ENCODE results near the gene SEZ6.
A peak's percentile ranks its signal among the peaks of the same experiment; 100 is the strongest.

The SEZ6 gene, protein sequence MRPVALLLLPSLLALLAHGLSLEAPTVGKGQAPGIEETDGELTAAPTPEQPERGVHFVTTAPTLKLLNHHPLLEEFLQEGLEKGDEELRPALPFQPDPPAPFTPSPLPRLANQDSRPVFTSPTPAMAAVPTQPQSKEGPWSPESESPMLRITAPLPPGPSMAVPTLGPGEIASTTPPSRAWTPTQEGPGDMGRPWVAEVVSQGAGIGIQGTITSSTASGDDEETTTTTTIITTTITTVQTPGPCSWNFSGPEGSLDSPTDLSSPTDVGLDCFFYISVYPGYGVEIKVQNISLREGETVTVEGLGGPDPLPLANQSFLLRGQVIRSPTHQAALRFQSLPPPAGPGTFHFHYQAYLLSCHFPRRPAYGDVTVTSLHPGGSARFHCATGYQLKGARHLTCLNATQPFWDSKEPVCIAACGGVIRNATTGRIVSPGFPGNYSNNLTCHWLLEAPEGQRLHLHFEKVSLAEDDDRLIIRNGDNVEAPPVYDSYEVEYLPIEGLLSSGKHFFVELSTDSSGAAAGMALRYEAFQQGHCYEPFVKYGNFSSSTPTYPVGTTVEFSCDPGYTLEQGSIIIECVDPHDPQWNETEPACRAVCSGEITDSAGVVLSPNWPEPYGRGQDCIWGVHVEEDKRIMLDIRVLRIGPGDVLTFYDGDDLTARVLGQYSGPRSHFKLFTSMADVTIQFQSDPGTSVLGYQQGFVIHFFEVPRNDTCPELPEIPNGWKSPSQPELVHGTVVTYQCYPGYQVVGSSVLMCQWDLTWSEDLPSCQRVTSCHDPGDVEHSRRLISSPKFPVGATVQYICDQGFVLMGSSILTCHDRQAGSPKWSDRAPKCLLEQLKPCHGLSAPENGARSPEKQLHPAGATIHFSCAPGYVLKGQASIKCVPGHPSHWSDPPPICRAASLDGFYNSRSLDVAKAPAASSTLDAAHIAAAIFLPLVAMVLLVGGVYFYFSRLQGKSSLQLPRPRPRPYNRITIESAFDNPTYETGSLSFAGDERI

GRCh38 chr17:29005936-29006511 lies at the start of gene SEZ6:
TSS of gene SEZ6 (minus strand) at chr17:29006033. CDS start at chr17:29005869, 164 bp downstream.
- no peak within 1 kb of the TSS for H3K4me3 ChIP-seq (replicated peaks; ENCODE audit: low read depth, low read length)
- peak; percentile 65 for DNase-seq (ENCODE audit: low read depth)
- TF ChIP-seq CTCF (IDR thresholded peaks at IDR 0.05; ENCODE audit: low read length, missing control alignments): no peak

DNA sequence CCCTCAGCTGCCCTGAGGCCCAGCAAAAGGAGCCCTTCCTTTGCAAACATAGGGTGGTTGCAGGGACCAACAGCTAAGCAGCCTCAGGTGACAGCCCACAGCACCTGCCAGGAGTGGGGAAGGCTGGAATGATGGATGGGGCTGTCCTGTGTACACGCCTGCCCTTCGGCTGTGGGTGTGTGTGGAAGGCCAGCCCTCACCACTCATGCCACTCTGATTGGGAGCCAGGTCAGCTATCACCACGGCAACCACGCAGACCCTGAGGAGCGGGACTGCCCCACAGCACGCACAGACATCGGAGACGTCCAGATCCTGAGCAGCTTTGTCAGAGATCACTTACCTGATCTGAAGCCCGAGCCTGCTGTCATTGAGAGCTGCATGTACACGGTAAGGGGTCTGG lies 49.0 kb upstream of the SEZ6 start:
- no peak overlapping the region for H3K4me3 ChIP-seq (replicated peaks; ENCODE audit: low read depth, low read length)
- no peak for TF ChIP-seq CTCF (IDR thresholded peaks at IDR 0.05; ENCODE audit: low read length, missing control alignments)
- no peak for DNase-seq (ENCODE audit: low read depth)

DNA sequence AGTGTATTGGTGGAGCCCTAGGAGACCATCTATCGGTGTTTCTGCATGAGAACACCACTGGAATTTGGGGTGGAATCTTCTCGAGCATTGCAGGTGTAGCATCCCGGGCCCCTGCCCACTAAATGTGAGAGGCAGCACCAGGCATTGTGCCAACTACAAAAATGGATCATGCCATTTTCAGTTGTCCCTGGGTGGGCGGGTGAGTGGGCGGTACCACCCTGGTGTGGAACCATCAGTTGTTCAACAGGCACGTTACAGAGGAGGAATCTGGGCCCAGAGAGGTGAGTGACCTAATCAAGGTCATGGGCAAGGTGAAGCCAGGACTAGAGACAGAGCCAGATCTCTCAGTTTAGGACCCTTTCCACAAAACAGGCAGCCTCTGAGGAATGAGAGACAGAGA lies 45.9 kb upstream of the SEZ6 start:
- H3K4me3 ChIP-seq (replicated peaks; ENCODE audit: low read depth, low read length): no peak overlapping the region
- DNase-seq (ENCODE audit: low read depth): no peak
- no peak for TF ChIP-seq CTCF (IDR thresholded peaks at IDR 0.05; ENCODE audit: low read length, missing control alignments)

DNA sequence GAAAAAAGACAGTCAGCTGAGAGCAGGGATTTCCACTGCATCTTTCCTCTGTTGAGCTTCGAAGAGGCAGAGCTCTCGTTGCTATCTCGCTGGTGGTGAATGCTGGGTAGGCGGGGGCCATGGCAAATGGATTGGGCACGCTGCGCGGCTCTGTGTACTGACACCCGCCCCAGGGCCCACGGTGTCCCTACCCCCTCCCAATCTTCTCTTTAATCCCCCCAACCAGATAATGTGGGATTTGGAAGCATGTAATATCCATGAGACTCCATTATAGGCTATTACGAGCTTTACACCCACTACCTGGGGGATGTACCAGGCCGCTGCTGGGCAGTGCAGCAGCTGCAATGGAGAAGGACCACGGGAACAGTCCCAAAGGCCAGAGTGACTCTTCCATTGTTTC lies 45.4 kb upstream of the SEZ6 start:
- no peak overlapping the region for H3K4me3 ChIP-seq (replicated peaks; ENCODE audit: low read depth, low read length)
- no peak for TF ChIP-seq CTCF (IDR thresholded peaks at IDR 0.05; ENCODE audit: low read length, missing control alignments)
- DNase-seq (ENCODE audit: low read depth): no peak

DNA sequence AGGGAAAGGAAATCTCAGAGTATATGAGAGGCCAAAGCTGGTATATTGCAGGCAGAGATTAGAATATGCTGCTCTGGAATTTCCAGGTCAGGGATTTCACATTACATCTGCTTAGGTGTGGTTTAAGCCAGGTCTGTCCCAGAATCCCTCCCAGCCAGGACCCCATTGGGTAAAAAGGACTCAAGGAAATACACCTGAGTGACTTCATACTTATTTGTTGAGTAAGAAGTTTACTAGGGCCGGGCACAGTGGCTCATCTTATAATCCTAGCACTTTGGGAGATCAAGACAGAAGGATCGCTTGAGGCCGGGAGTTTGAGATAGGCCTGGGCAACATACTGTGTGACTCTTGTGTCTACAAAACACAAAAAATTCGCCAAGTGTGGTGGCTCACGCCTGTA lies 44.3 kb upstream of the SEZ6 start:
- DNase-seq (ENCODE audit: low read depth): no peak
- TF ChIP-seq CTCF (IDR thresholded peaks at IDR 0.05; ENCODE audit: low read length, missing control alignments): no peak
- H3K4me3 ChIP-seq (replicated peaks; ENCODE audit: low read depth, low read length): no peak overlapping the region

GRCh38 chr17:29049541-29050145 lies 43.8 kb upstream of the SEZ6 start:
- DNase-seq (ENCODE audit: low read depth): peak; percentile 26
- no peak for TF ChIP-seq CTCF (IDR thresholded peaks at IDR 0.05; ENCODE audit: low read length, missing control alignments)
- no peak overlapping the region for H3K4me3 ChIP-seq (replicated peaks; ENCODE audit: low read depth, low read length)

All from fibroblast of pulmonary artery (primary cell).